GM19023 (cell line): ENCODE measurements around the gene YPEL4.
"Not testable (repeated sequence)": the region's sequence is repeated elsewhere in the genome, so short reads cannot be mapped to it uniquely, and the experiment has no call there.

Experiments
- ATAC-seq: cut with Tn5 transposase; IDR thresholded peaks from one replicate; pipeline ENCODE4 v1.9.1; 2021; ENCODE audit warnings: mild to moderate bottlenecking, moderate library complexity; ENCODE audit not compliant: unreplicated experiment

The YPEL4 gene, protein sequence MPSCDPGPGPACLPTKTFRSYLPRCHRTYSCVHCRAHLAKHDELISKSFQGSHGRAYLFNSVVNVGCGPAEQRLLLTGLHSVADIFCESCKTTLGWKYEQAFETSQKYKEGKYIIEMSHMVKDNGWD

DNA sequence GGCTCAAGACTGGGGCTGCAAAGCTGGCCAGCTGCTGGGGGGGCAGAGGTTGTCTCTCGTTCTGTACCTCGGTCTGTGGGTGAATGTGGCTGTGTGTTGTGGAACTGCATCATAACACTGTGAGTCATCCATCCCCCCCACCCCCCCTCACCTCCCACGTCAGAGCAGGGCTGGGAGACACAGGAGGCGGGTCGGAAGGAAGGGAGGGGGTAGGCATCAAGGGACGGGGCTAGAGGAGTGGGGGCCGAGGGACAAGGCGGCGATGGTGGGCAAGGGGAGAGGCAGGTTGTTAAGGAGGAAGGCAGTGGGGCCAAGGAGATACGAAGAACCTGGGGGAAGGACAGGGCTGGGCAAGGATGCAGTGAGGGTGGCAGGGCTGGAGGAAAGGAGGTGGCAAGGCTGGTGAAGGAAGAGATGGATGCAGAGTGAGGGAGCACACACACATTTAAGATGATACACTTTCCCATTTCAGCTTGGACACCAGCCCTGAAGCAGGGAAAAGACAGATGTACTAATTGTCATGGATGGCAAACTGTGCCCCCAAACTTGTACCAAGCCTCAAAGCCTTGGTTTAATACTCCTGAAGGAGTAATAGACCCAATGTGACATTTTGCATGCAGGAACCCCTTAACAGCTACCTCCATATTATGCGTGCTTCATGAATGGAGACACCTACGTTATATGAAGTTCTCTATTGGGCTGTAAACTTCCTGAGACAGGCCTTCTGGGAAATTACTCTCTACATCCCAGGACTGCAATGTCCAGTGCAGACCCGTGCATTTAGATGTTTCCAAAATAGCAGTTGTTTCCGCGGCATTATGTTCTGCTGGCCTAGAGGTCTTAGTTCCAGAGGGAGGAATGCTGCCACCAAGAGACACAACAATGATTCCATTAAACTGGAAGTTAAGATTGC is at the start of gene YPEL4:
TSS of gene YPEL4 (minus strand) at position 87 of the 913 bp plus-strand sequence. CDS start 2,805 bp downstream, outside the sequence.
- no peak for ATAC-seq

DNA sequence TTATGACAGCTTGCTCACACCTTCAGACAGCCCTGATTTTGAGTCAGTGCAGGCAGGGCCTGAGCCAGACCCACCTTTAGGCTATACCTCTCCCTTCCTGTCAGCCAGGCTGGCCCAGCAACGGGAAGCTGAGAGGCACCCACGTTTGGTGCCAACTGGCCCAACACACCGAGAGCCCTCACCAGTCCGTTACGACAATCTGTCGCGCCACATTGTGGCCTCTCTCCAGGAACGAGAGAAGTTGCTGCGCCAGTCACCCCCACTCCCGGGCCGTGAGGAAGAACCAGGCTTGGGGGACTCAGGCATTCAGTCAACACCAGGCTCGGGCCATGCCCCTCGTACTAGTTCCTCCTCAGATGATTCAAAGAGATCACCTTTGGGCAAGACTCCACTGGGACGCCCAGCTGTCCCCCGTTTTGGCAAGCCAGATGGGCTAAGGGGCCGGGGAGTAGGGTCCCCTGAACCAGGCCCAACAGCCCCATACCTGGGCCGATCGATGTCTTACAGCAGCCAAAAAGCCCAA is 49.2 kb upstream of the YPEL4 start:
- ATAC-seq: no peak

DNA sequence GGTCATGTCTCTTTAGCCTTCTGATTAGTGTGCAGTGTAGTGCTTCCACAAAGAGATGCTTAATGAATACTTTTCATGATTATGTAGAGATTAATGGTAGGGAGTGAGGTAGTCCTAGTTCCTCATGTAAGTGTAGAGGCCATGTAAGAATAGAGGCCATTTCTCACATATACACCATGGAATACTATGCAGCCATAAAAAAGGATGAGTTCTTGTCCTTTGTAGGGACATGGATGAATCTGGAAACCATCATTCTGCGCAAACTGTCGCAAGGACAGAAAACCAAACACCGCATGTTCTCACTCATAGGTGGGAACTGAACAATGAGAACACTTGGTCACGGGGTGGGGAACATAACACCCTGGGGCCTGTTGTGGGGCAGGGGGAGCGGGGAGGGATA is 40.8 kb upstream of the YPEL4 start:
- not testable (repeated sequence) for ATAC-seq

DNA sequence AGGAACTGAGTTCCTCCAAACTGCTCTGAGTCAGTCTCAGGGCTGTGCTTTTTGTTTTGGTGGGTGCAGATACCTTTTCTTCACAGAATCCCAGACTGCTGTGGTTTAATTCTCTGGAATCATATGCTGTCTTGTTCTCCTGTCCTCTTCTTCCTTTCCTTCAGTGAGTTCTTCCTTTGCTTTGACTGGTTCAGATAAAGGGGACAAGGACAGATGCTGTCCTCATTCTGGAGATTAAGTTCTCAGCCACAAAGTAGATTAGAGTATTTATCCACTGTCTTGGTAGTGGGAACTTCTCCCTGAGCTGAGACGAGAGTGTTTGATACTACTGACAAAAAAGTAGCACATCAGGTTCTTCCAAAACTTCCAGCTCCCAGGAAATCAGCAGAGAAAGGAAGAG is 31.5 kb upstream of the YPEL4 start:
- no peak for ATAC-seq

DNA sequence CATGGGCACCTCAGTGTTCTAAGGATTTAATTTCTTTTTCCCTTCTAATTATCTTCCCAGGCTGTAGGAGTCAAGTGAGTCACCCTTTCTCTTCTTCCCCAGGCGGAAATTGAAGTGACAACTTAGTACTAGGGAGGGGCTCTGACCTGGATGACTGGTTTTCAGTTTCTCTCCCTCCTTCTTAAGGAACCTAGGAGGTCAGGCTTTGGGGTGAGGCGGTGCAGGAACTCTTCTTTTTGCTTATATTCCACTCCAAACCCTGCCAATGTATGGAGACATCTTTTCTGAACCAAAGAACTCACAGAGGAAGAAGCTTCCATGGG is 30.8 kb upstream of the YPEL4 start:
- ATAC-seq: peak; percentile 32

DNA sequence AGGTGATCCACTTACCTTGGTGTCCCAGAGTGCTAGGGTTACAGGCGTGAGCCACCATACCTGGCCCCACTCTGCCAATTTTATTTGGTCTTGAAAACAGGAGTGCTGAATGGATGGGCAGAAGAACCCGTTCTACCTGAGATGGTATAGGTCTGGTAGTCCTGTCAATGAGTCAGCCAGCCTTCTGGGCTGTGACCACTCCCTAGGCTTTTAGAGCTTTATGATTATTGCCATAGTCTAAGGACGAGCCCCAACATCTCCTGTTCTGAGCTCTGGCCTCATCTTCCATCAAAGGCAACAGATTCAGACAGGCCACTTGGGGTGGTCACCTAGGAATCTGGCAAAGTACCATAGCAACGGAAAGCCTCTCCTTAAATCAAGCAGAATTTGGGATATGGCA is 29.7 kb upstream of the YPEL4 start:
- no peak for ATAC-seq

DNA sequence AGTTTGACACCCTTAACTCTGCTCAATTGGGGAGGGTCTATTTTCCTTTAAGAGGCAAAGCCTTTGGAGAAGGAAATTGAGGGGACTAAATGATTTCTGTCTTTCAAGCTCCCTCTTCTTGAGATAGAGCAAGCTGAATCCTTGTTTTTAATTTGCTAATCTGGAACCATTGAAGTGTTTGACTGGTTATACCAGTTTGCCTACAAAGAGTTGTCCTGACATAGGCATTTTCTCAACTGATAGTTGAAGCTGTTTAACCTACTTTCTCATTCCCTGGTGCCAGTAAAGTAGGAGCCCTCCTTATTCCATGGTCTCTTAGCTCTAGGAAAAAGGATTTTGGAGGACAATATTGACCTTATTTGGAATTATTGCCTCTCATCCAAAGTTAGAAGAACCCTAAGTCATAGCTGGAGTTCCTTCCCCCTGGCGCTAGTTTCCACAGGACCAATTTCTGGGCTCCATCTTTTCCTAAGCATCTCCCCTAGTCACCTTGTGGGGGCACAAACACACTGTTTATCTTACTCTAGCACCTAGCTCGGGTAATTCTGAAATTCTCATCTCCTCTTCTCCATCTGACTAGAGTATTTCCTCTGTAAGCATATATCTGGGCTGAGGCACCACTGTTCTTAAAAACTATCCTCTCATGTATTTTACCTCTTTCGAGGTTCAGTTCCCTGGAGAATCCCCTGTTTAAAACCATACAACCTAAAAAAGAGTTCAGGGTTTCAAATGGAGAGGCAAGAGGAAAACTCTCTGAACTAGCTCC is 25.6 kb upstream of the YPEL4 start:
- no peak for ATAC-seq

DNA sequence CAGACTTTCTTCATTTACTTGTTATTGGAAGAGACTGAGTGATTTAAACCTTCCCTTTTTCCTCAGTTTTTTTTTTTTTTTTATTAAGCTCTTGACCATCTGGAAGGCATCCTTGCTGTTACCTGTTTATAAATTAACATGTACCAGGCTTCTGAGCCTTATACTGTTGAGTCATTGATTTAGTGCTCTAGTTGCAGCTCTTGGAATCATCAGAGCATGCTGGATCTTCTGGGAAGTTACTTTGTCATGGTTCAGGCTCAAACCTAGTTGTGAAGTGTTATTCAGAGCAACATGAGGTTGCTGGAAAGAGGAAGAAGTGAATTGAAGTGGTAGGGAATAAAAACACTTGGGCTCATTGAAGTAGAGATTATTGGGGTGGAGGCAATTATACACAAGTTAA is 24.5 kb upstream of the YPEL4 start:
- no peak for ATAC-seq

DNA sequence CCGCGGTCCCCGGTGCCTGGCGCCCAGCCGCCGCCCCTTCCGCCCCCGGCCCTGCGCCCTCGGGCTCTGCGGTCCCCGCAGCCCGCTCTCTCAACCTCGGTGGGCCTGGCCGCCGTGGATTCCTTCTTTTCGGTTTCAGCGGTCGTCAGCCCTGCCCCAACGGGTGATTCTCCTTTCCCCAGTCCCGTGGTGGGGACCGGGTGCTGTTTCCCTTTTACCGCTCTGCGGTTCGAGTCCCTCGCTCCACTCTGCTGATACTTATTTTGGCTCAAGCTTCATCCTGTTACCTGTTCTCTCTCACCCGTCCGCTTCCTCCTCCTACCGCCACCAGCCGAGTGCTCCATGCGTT is 18.7 kb upstream of the YPEL4 start:
- ATAC-seq: peak; percentile 15

DNA sequence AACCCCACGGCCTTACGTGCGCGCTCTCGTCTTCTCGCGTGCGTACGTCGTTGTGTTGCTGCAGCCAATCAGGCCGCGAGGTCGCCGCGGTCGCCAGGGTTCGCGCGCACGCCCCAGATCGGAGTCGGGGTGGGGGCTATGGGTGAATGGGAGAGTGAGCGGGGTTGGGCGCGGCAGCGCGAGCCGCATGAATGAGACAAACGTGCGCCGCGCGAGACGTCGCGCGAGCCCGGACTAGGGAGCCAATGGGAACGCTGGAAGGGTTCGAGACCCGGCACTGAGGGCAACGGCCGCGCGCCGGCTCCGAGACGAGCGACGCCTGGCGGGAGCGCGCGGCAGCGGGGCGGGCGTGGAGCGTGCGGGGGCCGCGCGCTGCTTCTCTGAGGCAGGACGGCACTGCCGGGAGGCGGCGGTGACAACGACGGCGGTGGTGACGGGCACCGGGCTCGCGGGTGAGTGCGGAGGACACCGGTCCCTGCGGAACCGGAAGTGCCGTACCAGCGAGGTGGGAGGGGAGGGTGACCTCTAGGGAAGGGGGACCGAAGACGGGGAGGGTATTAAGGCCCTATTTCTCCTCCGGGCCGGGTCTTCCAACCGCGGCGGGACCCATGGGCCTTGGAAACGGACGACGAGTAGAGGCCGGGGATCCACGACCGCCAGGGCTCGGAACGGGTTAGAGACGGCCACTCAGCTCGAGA is 18.2 kb upstream of the YPEL4 start, which contains the start of gene ZDHHC5:
TSS of gene ZDHHC5 (plus strand) at position 379 of the 698 bp plus-strand sequence. CDS start 4,977 bp downstream, outside the sequence.
- ATAC-seq: peak; percentile 84

DNA sequence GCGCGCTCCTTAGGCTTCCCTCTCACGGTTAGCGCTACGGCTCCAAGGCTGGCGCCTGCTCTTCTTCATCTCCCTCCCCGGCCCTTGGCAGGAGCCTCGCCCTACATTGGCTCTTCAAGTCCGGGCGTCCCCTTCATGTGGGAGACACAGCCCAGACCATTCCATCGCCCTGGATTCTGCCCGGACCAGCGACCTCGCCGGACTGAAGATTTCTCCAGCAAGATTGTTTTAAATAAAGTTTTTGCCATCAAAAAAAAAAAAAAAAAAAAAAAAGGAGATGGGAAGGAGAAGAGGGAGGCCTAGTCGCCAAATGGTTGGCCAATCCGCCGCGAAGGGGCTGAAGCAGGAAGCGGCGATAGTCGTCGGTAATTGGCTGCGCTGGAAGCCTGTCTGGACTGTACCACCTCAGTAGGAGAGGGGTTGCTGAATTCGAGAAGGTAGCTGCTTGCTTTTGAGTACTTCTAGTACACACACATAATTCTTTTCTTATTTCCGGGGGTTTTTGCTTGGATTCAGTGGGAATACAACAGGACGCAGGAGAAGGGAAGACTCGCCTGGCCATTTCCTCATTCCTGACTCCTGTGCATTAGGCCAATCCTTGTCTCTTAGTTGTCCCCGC is 17.5 kb upstream of the YPEL4 start:
- ATAC-seq: peak; percentile 63

DNA sequence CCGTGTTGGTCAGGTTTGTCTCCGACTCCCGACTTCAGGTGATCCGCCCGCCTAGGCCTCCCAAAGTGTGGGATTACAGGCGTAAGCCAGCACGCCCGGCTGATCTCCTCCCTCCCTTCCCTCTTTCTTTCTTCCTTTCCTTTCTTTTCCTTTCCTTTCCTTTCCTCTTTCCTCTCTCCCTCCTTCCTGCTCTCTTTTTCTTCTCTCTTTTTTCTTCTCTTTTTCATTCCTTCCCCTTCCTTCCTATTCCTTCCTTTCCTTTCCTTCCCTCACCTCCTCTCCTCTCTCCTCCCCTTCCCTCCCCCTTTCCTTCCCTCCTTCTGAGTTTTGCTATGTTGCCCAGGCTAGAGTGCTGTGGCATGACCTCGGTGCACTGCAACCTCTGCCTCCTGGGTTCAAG is 14.3 kb upstream of the YPEL4 start:
- ATAC-seq: no peak

DNA sequence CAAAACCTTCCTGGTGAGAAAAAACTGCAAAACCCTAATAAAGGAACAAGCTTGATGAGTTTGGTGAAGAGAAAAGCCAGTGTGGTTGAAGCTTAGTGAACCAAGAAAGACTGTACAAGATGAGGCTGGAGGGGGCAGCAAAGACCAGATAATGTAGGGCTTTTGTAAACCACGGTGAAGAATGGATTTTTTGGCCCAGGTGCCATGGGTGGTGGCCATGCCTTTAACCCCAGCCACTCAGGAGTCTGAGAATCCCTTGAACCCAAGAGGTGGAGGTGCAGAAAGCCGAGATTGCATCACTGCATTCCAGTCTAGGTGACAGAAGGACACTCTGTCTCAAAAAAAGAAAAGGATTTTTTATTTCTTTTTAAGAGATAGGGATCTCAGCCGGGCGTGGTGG is 13.2 kb upstream of the YPEL4 start:
- no peak for ATAC-seq

DNA sequence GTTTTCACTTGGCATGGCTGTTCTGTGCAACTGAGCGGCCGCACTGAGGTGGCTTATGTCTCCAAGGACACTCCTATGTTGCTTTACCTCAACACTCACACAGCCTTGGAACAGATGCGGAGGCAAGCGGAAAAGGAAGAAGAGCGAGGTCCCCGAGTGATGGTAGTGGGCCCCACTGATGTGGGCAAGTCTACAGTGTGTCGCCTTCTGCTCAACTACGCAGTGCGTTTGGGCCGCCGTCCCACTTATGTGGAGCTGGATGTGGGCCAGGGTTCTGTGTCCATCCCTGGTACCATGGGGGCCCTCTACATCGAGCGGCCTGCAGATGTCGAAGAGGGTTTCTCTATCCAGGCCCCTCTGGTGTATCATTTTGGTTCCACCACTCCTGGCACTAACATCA is 10.0 kb upstream of the YPEL4 start:
- no peak for ATAC-seq

DNA sequence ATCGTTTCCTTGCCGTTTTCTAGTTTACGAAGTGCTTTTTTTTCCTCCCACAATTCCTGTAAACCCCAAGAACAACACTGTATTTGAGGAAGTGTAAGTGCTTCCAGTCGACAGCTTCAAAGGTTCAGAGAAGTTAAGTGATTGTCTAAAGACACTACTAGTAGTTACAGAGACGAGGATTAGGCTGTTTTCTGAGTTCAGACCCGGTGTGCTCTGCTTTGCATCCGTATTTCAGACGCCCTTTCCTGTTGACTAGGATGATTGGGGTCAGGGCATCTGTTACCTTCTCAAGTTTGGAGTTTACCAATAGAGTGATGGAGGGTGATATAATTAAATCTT is 8.3 kb upstream of the YPEL4 start:
- ATAC-seq: no peak

DNA sequence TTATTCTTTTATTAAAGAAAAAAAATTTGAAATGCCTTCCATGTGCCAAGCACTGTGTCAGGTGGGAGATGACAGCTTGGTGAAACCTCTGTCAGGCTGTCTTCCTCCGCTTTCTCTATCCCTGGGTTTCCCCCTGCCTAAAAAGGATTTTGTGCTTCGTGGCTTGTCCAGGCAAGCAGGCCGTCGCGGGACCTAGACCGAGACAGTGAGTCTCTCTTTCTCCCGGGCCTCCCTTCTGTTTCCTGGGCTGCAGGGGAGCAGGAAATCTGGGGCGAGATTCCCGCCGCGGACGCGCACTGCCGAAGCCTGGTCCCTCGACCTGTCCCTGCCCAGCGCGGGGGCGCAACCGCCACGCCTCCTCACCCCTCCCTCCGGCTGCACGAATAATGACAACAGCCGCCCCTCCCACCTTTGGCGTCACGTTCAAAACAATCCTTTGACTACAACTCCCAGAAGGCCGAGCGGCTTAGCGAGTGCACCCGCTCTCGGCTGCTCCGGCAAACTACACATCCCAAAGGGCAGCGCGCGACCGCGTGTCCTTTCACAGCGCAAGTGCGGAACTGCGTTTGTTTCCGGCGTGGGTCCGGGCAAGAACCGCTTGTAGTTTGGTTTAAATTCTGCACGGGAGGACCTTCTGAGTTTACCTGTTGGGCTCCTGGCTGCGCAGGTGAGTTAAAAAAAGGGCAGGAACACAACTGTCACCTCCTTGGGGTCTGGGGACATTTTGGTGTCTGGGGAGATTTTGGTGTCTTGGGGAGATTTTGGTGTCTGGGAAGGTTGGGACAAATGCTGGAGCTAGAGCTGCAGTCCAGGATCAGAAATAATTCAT is 7.7 kb upstream of the YPEL4 start, which contains the start of gene CLP1:
TSS of gene CLP1 (plus strand) at position 569 of the 829 bp plus-strand sequence. CDS start 1,715 bp downstream, outside the sequence.
- ATAC-seq: peak; percentile 99

DNA sequence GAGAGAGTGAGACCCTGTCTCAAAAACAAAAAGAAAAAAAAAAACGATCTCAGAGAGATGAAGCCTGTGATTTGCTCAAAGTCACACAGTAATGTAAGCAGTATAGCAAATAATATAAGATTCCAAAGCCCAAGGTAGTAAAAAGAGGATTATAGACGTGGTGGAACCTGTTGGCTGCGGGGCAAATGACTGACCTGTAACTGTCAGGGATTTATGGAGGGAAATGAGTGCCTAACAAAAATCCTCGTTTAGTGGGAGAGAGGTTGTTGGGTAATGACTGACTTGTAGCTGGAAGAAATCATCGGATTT is 7.1 kb upstream of the YPEL4 start:
- no peak for ATAC-seq

DNA sequence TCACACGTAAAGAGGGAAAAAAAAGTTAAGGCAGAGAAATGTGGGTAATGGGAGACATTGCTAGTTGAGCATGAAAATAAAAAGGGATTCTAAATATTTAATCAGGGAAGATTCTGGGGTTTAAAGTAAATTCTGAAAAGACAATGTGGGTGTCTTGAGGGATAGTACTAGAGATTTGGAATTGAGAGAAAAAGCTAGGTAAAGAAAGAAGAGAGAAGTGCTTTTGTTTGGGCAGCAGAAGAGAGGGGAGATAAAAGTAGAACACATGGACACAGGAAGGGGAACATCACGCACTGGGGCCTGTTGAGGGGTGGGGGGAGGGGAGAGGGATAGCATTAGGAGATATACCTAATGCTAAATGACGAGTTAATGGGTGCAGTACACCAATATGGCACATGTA is 3.5 kb upstream of the YPEL4 start:
- no peak for ATAC-seq

DNA sequence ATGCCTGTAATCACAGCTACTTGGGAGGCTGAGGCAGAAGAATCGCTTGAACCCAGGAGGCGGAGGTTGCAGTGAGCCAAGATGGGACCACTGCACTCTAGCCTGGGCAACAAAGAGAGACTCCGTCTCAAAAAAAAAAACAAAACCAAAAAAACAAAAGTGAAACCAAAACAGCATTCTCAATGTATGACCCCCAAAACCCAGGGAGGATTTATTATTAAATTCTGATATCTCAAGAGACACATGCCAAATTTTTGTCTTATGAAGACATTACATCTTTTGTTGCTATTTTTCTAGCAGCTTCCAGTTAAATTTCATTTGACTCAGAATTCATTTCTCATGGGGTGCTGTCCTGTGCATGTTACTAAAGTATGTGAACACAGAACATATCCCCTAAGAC is 3.0 kb upstream of the YPEL4 start:
- ATAC-seq: no peak

DNA sequence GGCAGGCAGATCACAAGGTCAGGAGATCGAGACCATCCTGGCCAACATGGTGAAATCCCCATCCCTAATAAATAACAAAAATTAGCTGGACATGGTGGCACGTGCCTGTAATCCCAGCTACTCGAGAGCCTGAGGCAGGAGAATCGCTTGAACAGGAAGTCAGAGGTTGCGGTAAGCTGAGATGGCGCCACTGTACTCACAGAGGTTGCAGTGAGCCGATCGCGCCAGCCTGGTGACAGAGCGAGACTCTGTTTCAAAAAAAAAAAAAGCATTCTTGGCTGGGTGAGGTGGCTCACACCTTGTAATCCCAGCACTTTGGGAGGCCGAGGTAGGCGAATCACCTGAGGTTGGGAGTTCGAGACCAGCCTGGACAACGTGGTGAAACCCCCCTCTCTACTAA is 2.5 kb upstream of the YPEL4 start:
- not testable (repeated sequence) for ATAC-seq
